ENCODE data around the gene FGF8. TPM values are rescaled to one million over a fixed set of nuclear protein-coding genes. Genes with fewer than 3 reads are reported as not detected.

Gene FGF8
- total RNA-seq, 1 donor from 2014 or later = 0.82 TPM

DNA sequence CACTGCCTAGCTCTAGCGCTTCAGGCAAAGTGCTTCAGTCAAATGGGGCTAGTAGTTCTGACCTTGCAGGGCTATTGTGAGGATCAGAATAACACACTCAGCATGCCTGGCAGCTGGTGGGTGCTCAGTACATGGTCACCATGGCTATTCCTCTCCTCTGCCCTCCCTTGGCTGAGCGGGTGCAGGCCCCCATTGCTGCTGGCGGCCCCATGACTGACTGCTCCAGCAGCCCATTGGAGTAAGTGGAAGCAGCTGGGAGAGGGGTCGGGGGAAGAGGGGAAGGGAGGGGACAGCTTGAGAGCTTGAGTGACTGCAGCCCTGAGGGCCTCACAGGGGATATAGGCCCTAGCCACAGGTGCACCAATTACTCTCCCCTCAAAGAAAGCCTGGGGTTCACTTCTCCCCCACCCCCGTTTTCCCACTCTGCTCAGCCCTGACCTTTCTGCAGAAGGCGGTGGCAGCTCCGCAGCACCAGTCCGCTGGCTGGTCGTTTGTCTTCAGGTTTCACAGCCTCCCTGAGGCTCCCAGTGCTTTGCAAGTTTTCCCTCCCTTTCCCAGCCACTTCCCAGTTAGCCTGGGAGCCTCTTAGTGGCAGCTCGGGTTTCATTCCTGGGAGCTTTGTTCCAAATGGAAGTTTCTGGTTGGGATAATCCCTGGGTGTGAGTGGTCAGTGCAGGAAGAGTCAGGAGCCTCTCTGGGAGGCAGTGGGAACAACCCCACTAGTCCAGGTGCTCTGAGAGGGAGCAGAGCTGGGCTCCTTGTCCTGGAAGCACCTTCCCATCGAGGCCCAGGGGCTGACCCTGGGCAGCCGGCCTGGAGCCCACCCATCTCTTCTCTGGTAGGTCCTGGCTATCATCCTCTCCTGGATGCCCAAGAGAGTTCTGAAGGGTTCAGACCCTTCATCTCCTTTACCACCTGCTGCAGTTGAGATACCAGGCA is 16.3 kb downstream of the FGF8 start:
- TF ChIP-seq, protein P1, sequence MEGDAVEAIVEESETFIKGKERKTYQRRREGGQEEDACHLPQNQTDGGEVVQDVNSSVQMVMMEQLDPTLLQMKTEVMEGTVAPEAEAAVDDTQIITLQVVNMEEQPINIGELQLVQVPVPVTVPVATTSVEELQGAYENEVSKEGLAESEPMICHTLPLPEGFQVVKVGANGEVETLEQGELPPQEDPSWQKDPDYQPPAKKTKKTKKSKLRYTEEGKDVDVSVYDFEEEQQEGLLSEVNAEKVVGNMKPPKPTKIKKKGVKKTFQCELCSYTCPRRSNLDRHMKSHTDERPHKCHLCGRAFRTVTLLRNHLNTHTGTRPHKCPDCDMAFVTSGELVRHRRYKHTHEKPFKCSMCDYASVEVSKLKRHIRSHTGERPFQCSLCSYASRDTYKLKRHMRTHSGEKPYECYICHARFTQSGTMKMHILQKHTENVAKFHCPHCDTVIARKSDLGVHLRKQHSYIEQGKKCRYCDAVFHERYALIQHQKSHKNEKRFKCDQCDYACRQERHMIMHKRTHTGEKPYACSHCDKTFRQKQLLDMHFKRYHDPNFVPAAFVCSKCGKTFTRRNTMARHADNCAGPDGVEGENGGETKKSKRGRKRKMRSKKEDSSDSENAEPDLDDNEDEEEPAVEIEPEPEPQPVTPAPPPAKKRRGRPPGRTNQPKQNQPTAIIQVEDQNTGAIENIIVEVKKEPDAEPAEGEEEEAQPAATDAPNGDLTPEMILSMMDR (conservative IDR thresholded peaks at IDR 0.05) = no peak
- Mint-ChIP-seq H3K27me3 (ENCODE audit: low read depth) (peaks cover 87% of the 10 kb centered on the region), H3K4me1 (no peaks in the 10 kb centered on the region), H3K4me3 (no peak overlapping the region), H3K27ac (ENCODE audit: unreplicated experiment) (no peak overlapping the region), H3K9me3 (no peaks in the 10 kb centered on the region), H3K36me3 (ENCODE audit: low read depth) (no peaks in the 10 kb centered on the region)
- no peak for DNase-seq (ENCODE audit: low read depth, low spot score)

DNA sequence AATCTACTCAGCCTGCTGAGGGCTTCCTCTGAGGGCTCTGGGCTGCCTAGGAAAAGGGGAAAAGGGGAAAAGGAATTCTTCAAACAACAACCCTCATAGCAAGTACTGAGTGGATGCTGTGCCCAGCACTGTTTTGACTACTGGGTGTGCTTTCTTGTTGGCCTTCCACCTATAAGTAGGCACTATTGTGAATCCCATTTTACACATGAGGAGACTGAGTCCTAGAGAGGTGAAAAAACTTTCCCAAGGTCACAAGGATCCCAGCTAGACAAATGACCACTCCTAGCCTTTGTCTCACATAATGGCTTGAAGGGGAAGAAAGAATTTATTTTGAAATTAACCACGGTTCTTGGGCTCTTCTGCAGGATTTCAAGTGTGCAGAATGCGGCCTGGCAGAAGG is 17.1 kb downstream of the FGF8 start:
- Mint-ChIP-seq H3K27me3 (ENCODE audit: low read depth) (peaks cover 89% of the 10 kb centered on the region), H3K36me3 (ENCODE audit: low read depth) (no peaks in the 10 kb centered on the region), H3K9me3 (no peaks in the 10 kb centered on the region), H3K27ac (ENCODE audit: unreplicated experiment) (no peak overlapping the region), H3K4me1 (no peaks in the 10 kb centered on the region), H3K4me3 (no peak overlapping the region)
- TF ChIP-seq, protein P1 (conservative IDR thresholded peaks at IDR 0.05) = no peak
- no peak for DNase-seq (ENCODE audit: low read depth, low spot score)

DNA sequence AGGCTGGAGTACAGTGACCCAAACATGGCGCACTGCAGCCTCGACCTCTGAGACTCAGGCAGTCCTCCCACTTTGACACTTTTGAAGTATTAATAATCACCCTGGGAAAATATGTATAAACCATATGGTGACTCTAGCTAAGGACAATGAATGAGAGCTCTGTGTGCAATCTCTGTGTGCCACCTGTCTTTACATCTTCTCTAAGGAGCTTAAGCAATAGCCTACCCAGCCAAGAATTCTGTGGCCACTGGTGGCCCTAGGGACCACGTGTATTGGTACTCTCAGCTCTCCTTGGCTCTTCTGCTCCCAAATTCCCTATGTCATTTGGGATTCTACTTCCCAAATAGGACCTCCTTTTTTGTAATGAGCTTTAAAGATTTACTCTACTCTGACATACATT is 23.7 kb downstream of the FGF8 start:
- Mint-ChIP-seq H3K9me3 (no peaks in the 10 kb centered on the region), H3K27ac (ENCODE audit: unreplicated experiment) (no peak overlapping the region), H3K4me3 (no peak overlapping the region), H3K27me3 (ENCODE audit: low read depth) (peaks cover 76% of the 10 kb centered on the region), H3K4me1 (peaks cover 18% of the 10 kb centered on the region), H3K36me3 (ENCODE audit: low read depth) (no peaks in the 10 kb centered on the region)
- TF ChIP-seq, protein P1 (conservative IDR thresholded peaks at IDR 0.05) = no peak
- no peak for DNase-seq (ENCODE audit: low read depth, low spot score)

DNA sequence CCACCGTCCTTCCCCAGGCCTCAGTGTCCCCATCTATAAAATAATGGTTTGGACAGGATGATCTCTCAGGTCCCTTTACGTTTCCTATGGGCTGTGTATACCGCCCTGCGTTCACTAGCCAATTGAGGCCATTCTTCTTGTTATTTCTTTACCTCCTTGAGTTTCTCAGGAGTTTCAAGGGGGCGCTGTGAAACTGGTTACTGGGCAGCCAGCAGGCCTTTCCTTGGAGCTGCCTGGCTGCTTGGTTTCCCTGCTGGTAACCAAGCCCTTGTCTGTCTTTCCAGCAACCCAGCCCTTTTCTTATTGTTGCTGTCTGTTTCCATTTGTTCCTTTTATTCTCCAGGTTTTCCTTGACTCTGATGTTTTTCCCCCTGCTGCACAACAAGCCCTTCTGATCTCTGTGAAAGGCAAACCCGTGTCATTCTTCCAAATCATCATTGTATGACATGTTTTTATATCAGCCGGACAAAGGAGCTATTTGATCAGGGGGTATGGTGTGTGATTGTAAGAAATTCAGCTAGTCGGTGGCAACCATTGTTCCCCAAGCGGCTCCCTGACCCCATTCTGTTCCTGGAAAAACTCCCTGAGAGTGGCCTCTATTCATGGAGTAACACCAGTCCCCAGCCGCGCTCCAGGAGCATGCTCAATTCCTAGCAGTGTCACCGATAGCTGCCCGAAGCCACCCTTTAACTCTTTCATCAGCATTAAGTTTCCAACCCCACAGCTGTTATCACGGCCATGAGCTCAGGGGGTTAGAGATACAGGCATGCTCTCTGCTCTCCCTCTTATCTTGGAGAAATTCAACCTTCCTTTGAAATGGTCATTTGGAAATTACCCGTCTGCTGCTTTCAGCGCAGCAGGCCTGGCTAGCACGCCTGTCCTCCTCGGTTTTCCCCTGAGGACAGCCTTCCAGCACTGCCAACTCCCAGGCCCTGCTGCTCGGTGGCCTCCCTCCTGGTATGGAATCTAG is 26.6 kb downstream of the FGF8 start:
- H3K27ac Mint-ChIP-seq (ENCODE audit: unreplicated experiment) = peak overlapping the region; percentile 21
- H3K4me3 Mint-ChIP-seq = peak overlapping the region; percentile 10
- TF ChIP-seq, protein P1 (conservative IDR thresholded peaks at IDR 0.05) = no peak
- peaks cover 72% of the 10 kb centered on the region for H3K27me3 Mint-ChIP-seq (ENCODE audit: low read depth)
- H3K9me3 Mint-ChIP-seq = no peaks in the 10 kb centered on the region
- DNase-seq (ENCODE audit: low read depth, low spot score) = peak; percentile 49
- peaks cover 18% of the 10 kb centered on the region for H3K4me1 Mint-ChIP-seq
- H3K36me3 Mint-ChIP-seq (ENCODE audit: low read depth) = no peaks in the 10 kb centered on the region

DNA sequence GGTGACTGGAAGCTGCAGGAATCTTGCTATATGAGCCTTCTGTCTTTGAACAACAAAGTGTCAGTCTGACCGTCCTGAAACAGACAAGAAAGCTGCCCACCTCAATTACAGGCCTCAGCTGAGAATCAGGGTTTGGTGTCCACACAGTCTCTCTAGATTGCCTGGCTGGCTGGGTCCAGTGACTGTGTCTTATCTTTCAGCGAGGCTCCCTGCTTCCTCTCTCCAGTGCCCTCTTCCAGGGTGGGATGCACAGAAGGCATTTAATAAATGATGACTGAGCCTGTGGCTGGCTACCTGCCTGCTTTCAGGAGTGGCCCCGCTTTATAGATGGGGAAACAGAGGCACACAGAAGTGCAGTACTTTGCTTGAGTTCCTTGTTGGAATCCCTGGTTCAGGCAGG is 27.4 kb downstream of the FGF8 start:
- Mint-ChIP-seq H3K4me1 (peaks cover 18% of the 10 kb centered on the region), H3K27me3 (ENCODE audit: low read depth) (peaks cover 71% of the 10 kb centered on the region), H3K9me3 (no peaks in the 10 kb centered on the region), H3K27ac (ENCODE audit: unreplicated experiment) (no peak overlapping the region), H3K4me3 (no peak overlapping the region), H3K36me3 (ENCODE audit: low read depth) (no peaks in the 10 kb centered on the region)
- no peak for DNase-seq (ENCODE audit: low read depth, low spot score)
- TF ChIP-seq, protein P1 (conservative IDR thresholded peaks at IDR 0.05) = no peak
